K562 (cell line): ENCODE data around the gene NANS. TPM values are rescaled to one million over a fixed set of nuclear protein-coding genes. Genes with fewer than 3 reads are reported as not detected.

Source experiments
- ELF1 ChIP-seq: fragments of 200-800 bp; sonication (Bioruptor generic); IDR thresholded peaks from 2 replicates; pipeline ENCODE4 v1.6.1; 2016; ENCODE audit warnings: missing genetic modification characterization, missing compliant biosample characterization
- HMGN3 ChIP-seq: IDR thresholded peaks from 2 replicates; pipeline ENCODE4 v1.6.1; 2011; ENCODE audit warnings: borderline replicate concordance, low read depth, mild to moderate bottlenecking, mixed read lengths, low read length; ENCODE audit not compliant: insufficient read length; ENCODE audit errors: extremely low read depth
- REST ChIP-seq, 2 experiments: fragments of 450-650 bp; formaldehyde crosslinking in 1 of 2; IDR thresholded peaks; 2 replicates each; pipeline versions ENCODE4 v1.4.0 to v1.6.1; 2014 to 2020; ENCODE audit warnings: mild to moderate bottlenecking in 2 of 2, borderline replicate concordance in 1 of 2, low read depth in 1 of 2
- ZNF584 ChIP-seq: fragments of 200-800 bp; sonication (Bioruptor generic); IDR thresholded peaks from 2 replicates; pipeline ENCODE4 v1.6.1; 2016; ENCODE audit warnings: low read depth, mild to moderate bottlenecking, missing genetic modification characterization, missing compliant biosample characterization
- polyA plus RNA-seq, 8 experiments: library from polyadenylated mRNA; depleted of rRNA in 4 of 8; stranded (reverse) in 5 of 8; unstranded in 3 of 8; fragments of >200 nt; fragmentation: Nextera tagmentation in 2 of 8; fragmentation: Illumina TruSeq in 1 of 8; extraction: Ambion mirVana in 2 of 8; extraction: Trizol in 1 of 8; gene quantifications; 2 replicates each; pipeline versions ENCODE4 v1.2.1 to v1.2.3, GENCODE V29; 2011 to 2014; ENCODE audit warnings: inconsistent platforms in 1 of 8, missing spikeins in 1 of 8
- total RNA-seq, 7 experiments: library from RNA; depleted of rRNA in 6 of 7; stranded (reverse); fragments of >200 nt in 6 of 7; fragmentation: Illumina TruSeq in 2 of 7; extraction: Trizol in 2 of 7; gene quantifications; 2 replicates each; pipeline versions ENCODE4 v1.2.1 to v1.2.3, GENCODE V29; 2011 to 2021; ENCODE audit warnings: low replicate concordance in 1 of 7

NANS gene
- total and polyA plus RNA-seq, 9 of the 15 experiments (the other 6 are each of a cell fraction or from before 2014, with no cell fraction given) = 37.1 to 181 (median 137) TPM

- TF ChIP-seq REST (IDR thresholded peaks at IDR 0.05; ENCODE audit: borderline replicate concordance) (no peak), REST (CRISPR knock-in tag; IDR thresholded peaks at IDR 0.05; ENCODE audit: low read depth) (no peak), HMGN3 (no peak), ELF1 (tag) (no peak), ZNF584 (CRISPR knock-in tag) (no peak)
These were observed 29.9 kb downstream of the NANS start (continued) for GRCh38 chr9:98086461-98086860.
